ENCODE results near the gene TDRD1.

GRCh38 chr10:114176511-114176910 is 2.6 kb upstream of the TDRD1 start:
- no peak for TF ChIP-seq PATZ1 (CRISPR knock-in tag; IDR thresholded peaks at IDR 0.05; ENCODE audit: borderline replicate concordance)
- TF ChIP-seq CSRNP3 (CRISPR knock-in tag; IDR thresholded peaks at IDR 0.05), result no peak
- TF ChIP-seq ZNF565 (CRISPR knock-in tag; conservative IDR thresholded peaks at IDR 0.05; ENCODE audit: low read depth), result no peak
- no peak for TF ChIP-seq ZFP30 (CRISPR knock-in tag; IDR thresholded peaks at IDR 0.05)
- TF ChIP-seq ARNTL (CRISPR knock-in tag; IDR thresholded peaks at IDR 0.05; ENCODE audit: borderline replicate concordance, low read depth), result no peak
- TF ChIP-seq ZC3H10 (CRISPR knock-in tag; IDR thresholded peaks at IDR 0.05), result no peak
- TF ChIP-seq TCF4 (CRISPR knock-in tag; IDR thresholded peaks at IDR 0.05; ENCODE audit: borderline replicate concordance), result no peak
- no peak for TF ChIP-seq CREB5 (CRISPR knock-in tag; IDR thresholded peaks at IDR 0.05; ENCODE audit: low read depth)
- no peak for TF ChIP-seq ZNF70 (CRISPR knock-in tag; IDR thresholded peaks at IDR 0.05)
- no peak for TF ChIP-seq RARB (CRISPR knock-in tag; IDR thresholded peaks at IDR 0.05)

All from SK-N-SH treated with all-trans-retinoic acid at 6 μM for 48 hours (cell line).